ENCODE measurements around the gene CERKL.

Gene CERKL

DNA sequence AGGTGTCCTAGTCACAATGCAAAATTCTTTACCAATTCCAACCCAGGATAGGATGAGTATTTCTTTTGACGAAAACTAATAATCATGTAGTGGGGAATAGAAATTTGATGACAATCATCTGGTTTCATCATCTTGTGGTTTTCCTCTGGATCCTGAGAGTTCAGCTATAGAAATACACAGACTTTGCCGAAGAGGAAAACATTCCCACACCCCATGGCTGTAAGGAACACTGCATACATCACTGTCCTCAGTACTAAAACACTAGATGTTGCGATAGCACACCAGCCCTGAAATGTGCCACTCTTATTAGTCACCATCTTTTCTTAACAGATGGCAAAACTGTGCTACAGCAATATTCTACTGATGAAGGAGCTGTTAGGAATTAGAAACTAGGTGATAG, 29.4 kb downstream of the CERKL start:
- TF ChIP-seq, protein P1, sequence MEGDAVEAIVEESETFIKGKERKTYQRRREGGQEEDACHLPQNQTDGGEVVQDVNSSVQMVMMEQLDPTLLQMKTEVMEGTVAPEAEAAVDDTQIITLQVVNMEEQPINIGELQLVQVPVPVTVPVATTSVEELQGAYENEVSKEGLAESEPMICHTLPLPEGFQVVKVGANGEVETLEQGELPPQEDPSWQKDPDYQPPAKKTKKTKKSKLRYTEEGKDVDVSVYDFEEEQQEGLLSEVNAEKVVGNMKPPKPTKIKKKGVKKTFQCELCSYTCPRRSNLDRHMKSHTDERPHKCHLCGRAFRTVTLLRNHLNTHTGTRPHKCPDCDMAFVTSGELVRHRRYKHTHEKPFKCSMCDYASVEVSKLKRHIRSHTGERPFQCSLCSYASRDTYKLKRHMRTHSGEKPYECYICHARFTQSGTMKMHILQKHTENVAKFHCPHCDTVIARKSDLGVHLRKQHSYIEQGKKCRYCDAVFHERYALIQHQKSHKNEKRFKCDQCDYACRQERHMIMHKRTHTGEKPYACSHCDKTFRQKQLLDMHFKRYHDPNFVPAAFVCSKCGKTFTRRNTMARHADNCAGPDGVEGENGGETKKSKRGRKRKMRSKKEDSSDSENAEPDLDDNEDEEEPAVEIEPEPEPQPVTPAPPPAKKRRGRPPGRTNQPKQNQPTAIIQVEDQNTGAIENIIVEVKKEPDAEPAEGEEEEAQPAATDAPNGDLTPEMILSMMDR (IDR thresholded peaks at IDR 0.05), result no peak
- no peak for DNase-seq
- Mint-ChIP-seq H3K27ac (no peak overlapping the region), H3K27me3 (ENCODE audit: low read depth, poor library complexity) (peaks cover 5% of the 10 kb centered on the region), H3K9me3 (no peaks in the 10 kb centered on the region), H3K4me3 (no peak overlapping the region), H3K4me1 (no peaks in the 10 kb centered on the region), H3K36me3 (ENCODE audit: low read depth) (no peaks in the 10 kb centered on the region)

DNA sequence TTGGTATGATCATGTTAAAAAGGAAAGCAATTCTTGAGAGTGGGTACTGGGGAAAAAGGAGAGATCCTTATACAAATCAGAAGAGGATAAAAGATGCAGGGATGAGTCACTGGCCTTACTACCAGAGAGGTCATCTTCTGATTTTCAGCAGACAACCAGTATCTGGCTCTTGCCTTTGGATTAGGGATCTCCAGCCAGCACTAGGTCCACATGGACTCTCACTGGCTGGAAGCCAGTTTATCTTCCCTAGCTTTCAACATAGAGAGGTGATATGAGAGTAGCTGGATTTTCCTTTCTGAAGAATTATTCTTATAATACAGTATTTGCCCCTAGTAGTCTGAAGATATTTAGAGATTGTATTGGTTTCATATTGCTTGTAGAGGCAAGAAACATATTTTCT, 30.2 kb downstream of the CERKL start:
- no peak overlapping the region for H3K4me3 Mint-ChIP-seq
- peaks cover 5% of the 10 kb centered on the region for H3K27me3 Mint-ChIP-seq (ENCODE audit: low read depth, poor library complexity)
- H3K36me3 Mint-ChIP-seq (ENCODE audit: low read depth), result no peaks in the 10 kb centered on the region
- H3K4me1 Mint-ChIP-seq, result no peaks in the 10 kb centered on the region
- H3K27ac Mint-ChIP-seq, result no peak overlapping the region
- H3K9me3 Mint-ChIP-seq, result no peaks in the 10 kb centered on the region
- TF ChIP-seq, protein P1 (IDR thresholded peaks at IDR 0.05), result no peak
- DNase-seq, result no peak

DNA sequence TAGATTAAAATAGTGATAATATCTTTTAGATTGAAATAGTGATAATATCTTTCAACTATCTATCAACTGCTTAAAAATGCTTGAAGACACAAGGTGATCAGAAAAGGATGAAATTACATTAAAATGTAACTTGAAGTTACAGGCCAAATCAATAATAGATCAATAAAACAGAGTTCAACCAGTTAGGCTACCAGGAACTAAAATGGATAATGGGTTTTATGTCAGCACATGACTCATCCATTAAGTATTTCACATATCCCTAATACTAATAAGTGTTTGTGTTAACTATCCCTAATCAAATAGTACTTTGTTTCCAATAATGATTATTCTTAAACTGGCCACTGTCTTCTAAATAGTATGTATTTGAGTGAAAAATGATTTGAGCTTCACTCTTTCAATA, 33.7 kb downstream of the CERKL start:
- Mint-ChIP-seq H3K4me1 (no peaks in the 10 kb centered on the region), H3K27ac (no peak overlapping the region), H3K9me3 (no peaks in the 10 kb centered on the region), H3K27me3 (ENCODE audit: low read depth, poor library complexity) (peaks cover 5% of the 10 kb centered on the region), H3K4me3 (no peak overlapping the region), H3K36me3 (ENCODE audit: low read depth) (no peaks in the 10 kb centered on the region)
- TF ChIP-seq, protein P1 (IDR thresholded peaks at IDR 0.05), result no peak
- DNase-seq, result no peak

DNA sequence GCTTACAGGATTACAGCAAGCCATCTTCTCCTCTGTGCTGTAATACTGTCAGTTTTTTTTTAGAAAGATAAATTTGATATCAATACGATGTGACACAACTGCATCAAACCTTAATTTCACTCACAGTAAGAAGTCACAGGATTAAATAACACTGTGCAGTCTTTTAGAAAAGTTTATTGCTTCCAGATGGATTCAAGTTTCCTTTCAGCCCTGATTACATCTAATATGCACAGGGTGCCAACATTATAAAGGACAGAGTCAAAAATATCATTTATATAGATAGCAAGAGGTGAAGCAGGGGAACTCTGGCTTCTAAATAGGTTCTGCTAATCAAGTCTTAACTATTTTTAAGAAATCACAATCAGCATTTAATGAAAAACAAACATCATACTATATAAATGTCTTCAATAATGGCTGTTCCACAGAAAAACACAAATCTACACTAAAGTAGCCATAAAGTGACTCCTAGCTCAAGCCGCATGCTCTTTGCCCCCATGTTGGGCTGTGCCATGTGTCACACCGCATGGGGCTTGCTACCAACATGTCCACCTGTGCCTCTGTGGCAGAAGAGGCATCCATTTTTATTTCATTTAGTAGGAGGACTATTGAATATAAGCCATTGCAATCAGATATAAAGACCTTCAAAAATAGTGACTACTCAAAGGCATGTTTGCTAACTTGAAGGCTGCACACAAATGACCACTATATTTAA, 35.0 kb downstream of the CERKL start:
- no peaks in the 10 kb centered on the region for H3K9me3 Mint-ChIP-seq
- no peaks in the 10 kb centered on the region for H3K4me1 Mint-ChIP-seq
- no peak overlapping the region for H3K4me3 Mint-ChIP-seq
- H3K36me3 Mint-ChIP-seq (ENCODE audit: low read depth), result no peaks in the 10 kb centered on the region
- H3K27ac Mint-ChIP-seq, result no peak overlapping the region
- TF ChIP-seq, protein P1 (IDR thresholded peaks at IDR 0.05), result no peak
- DNase-seq, result no peak
- H3K27me3 Mint-ChIP-seq (ENCODE audit: low read depth, poor library complexity), result peaks cover 5% of the 10 kb centered on the region

DNA sequence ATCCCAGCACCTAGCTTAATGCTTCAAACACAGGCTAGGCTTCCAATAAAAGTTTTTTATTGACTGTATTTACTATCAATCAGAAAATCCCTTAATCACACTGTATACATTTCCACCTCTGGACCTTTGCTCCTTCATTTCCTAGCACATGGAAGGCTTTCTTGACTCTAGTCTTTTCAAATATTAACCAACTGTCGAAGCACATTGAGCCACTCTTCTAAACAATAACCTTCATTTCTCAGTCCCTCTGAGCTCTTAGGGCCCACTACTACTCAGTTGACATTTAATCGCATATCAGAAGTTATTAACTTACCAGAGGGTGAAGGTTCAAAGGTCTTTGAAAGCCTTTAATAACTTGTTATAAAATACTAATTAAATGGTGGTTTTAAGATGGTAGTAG, 37.4 kb downstream of the CERKL start:
- no peaks in the 10 kb centered on the region for H3K36me3 Mint-ChIP-seq (ENCODE audit: low read depth)
- H3K27ac Mint-ChIP-seq, result no peak overlapping the region
- no peaks in the 10 kb centered on the region for H3K4me1 Mint-ChIP-seq
- H3K9me3 Mint-ChIP-seq, result no peaks in the 10 kb centered on the region
- no peak for DNase-seq
- TF ChIP-seq, protein P1 (IDR thresholded peaks at IDR 0.05), result no peak
- H3K27me3 Mint-ChIP-seq (ENCODE audit: low read depth, poor library complexity), result peaks cover 5% of the 10 kb centered on the region
- H3K4me3 Mint-ChIP-seq, result no peak overlapping the region

DNA sequence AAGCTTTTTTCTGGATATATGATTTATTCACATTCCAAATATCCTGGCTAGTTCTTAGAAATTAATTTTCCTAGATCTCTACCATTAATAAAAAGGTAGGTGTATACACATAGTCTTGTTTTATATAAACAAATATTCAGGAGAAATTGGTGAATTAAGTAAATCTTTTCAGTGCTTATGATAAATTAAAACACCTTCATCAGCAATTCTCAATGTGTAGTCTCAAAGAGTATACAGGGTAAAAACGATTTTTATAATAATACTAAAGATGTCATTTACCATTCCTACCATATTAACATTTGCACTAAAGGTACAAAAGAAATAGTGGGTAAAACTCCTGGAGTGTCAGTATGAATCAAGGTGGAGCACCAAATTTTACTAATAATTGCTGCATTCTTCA, 40.2 kb downstream of the CERKL start:
- H3K36me3 Mint-ChIP-seq (ENCODE audit: low read depth), result no peaks in the 10 kb centered on the region
- DNase-seq, result no peak
- TF ChIP-seq, protein P1 (IDR thresholded peaks at IDR 0.05), result no peak
- H3K27ac Mint-ChIP-seq, result no peak overlapping the region
- no peak overlapping the region for H3K4me3 Mint-ChIP-seq
- H3K9me3 Mint-ChIP-seq, result no peaks in the 10 kb centered on the region
- no peaks in the 10 kb centered on the region for H3K4me1 Mint-ChIP-seq
- H3K27me3 Mint-ChIP-seq (ENCODE audit: low read depth, poor library complexity), result no peaks in the 10 kb centered on the region

Data from nephron progenitor cell (in vitro differentiated cells).